ENCODE measurements around the gene CAPN13. TPM values are rescaled to one million over a fixed set of nuclear protein-coding genes. Genes with fewer than 3 reads are reported as not detected.
A peak's percentile ranks its signal among the peaks of the same experiment; 100 is the strongest.

The CAPN13 gene
- total RNA-seq, 1 donor from 2014 or later, result not detected

DNA sequence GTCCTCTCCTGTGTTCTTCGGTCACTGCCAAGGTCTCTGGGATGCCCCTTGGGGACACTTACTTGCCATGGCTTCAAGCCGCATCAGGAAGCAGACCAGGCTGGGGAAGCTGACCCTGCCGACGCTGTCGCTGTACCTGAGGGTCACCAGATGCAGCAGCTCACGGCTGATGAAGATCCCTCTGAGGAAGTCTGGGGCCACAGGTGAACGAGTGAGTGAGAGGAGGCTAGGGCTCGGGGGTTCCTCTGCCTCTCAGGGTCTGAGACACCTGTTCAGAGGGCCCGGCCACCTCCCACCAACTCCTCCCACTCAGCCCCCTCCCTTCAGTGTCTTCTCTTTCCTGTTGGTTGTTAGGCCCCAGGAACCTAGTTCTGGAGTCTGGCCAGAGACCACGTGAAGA lies 74.9 kb downstream of the CAPN13 start:
- Histone ChIP-seq H3K36me3 (no peaks in the 10 kb centered on the region), H3K27me3 (no peaks in the 10 kb centered on the region), H3K4me2 (no peak overlapping the region), H4K20me1 (ENCODE audit: low read depth) (no peaks in the 10 kb centered on the region), H3K79me2 (ENCODE audit: low read depth) (no peaks in the 10 kb centered on the region), H3F3A (ENCODE audit: low read depth) (no peaks in the 10 kb centered on the region), H3K4me3 (no peak overlapping the region), H3K9me3 (ENCODE audit: low read depth) (no peaks in the 10 kb centered on the region), H3K4me1 (peaks cover 6% of the 10 kb centered on the region), H3K27ac (no peak overlapping the region), H3K9ac (no peak overlapping the region), H2AFZ (replicated peaks) (no peak overlapping the region)
- Mint-ChIP-seq H3K27me3 (ENCODE audit: insufficient read depth, low read depth) (no peaks in the 10 kb centered on the region), H3K9me3 (no peaks in the 10 kb centered on the region), H3K4me1 (peaks cover 6% of the 10 kb centered on the region), H3K27ac (no peak overlapping the region), H3K36me3 (no peaks in the 10 kb centered on the region), H3K4me3 (no peak overlapping the region)
- no peak for TF ChIP-seq EZH2phosphoT487 (IDR thresholded peaks at IDR 0.05)
- TF ChIP-seq, protein P1, sequence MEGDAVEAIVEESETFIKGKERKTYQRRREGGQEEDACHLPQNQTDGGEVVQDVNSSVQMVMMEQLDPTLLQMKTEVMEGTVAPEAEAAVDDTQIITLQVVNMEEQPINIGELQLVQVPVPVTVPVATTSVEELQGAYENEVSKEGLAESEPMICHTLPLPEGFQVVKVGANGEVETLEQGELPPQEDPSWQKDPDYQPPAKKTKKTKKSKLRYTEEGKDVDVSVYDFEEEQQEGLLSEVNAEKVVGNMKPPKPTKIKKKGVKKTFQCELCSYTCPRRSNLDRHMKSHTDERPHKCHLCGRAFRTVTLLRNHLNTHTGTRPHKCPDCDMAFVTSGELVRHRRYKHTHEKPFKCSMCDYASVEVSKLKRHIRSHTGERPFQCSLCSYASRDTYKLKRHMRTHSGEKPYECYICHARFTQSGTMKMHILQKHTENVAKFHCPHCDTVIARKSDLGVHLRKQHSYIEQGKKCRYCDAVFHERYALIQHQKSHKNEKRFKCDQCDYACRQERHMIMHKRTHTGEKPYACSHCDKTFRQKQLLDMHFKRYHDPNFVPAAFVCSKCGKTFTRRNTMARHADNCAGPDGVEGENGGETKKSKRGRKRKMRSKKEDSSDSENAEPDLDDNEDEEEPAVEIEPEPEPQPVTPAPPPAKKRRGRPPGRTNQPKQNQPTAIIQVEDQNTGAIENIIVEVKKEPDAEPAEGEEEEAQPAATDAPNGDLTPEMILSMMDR (IDR thresholded peaks at IDR 0.05), result no peak
- no peak for TF ChIP-seq EZH2 (IDR thresholded peaks at IDR 0.05)
- no peak for DNase-seq (ENCODE audit: low spot score)

DNA sequence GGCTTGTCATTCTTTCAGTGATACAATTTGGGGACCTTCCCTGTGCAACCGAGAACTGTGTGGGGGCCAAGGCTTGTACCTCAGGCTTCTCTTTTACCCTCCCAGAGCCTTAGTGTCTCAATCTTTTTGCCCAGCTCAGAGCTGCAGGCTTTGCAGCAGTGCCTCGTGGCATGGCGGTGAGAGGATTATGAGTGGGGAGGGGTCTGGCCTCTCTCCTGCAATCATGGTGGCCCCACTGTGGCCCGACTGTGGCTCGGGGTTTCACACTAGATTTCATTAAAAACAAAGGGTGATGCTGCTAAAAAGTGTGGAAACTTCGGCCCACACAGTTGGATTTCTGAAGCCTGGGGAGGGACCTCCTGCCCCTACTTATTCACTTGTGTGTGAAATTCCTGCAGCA lies 75.5 kb downstream of the CAPN13 start:
- Histone ChIP-seq H4K20me1 (ENCODE audit: low read depth) (no peaks in the 10 kb centered on the region), H3K4me1 (peaks cover 6% of the 10 kb centered on the region), H3K27ac (no peak overlapping the region), H3K9me3 (ENCODE audit: low read depth) (no peaks in the 10 kb centered on the region), H3K4me2 (no peak overlapping the region), H3K9ac (no peak overlapping the region), H3K27me3 (no peaks in the 10 kb centered on the region), H3K4me3 (no peak overlapping the region), H2AFZ (replicated peaks) (peak overlapping the region; percentile 5), H3K79me2 (ENCODE audit: low read depth) (no peaks in the 10 kb centered on the region), H3F3A (ENCODE audit: low read depth) (no peaks in the 10 kb centered on the region), H3K36me3 (no peaks in the 10 kb centered on the region)
- no peaks in the 10 kb centered on the region for H3K9me3 Mint-ChIP-seq
- H3K27ac Mint-ChIP-seq, result no peak overlapping the region
- DNase-seq (ENCODE audit: low spot score), result no peak
- H3K4me1 Mint-ChIP-seq, result peaks cover 6% of the 10 kb centered on the region
- no peaks in the 10 kb centered on the region for H3K27me3 Mint-ChIP-seq (ENCODE audit: insufficient read depth, low read depth)
- H3K4me3 Mint-ChIP-seq, result no peak overlapping the region
- TF ChIP-seq EZH2 (IDR thresholded peaks at IDR 0.05) (no peak), EZH2phosphoT487 (IDR thresholded peaks at IDR 0.05) (no peak)
- TF ChIP-seq, protein P1 (IDR thresholded peaks at IDR 0.05), result no peak
- no peaks in the 10 kb centered on the region for H3K36me3 Mint-ChIP-seq

DNA sequence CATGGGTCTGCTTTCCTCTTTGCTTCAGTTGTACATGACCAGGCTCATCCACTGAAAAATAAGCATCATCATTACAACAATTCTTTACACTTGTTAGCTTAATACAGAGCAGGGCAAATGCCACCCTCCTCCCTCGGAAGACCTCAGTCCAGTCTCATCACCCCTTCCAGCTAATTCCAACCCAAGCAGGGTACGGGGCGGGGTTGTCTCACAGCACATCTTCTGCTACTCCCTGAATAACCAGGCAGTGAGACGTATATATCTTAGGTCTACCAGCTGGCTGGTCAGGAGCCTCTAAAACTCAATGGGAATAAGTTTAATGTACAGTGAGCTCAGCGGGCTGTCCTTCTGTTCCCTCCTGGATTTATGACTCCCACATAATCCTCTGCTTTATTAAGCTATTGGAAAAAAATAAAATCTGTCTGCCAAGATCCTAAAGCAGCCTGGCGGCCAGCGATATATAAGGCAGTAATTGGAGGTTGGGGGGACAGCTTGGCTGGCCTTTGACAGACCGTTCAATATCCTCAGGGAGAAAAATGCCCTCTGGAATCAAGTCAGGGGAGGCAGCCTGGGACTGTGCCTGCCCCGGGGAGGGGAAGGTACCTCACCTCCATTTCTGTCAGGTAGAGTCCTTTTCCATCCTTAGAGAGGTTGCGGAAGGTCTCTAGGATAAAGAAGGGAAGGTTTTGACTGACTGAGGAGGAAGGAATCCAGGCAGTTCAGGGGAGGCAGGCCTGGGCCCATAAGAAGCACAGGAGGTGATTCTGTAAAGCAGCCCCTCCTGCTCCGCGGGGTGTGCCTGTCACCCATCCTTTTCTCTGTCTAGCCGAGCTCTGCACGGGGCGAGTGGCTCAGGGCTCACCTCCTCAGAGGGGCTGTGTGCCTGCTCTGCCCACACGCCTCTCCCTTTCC lies 76.3 kb downstream of the CAPN13 start:
- Mint-ChIP-seq H3K36me3 (no peaks in the 10 kb centered on the region), H3K4me3 (no peak overlapping the region), H3K27me3 (ENCODE audit: insufficient read depth, low read depth) (no peaks in the 10 kb centered on the region), H3K9me3 (no peaks in the 10 kb centered on the region), H3K4me1 (peaks cover 6% of the 10 kb centered on the region), H3K27ac (no peak overlapping the region)
- H3K79me2 ChIP-seq (ENCODE audit: low read depth), result no peaks in the 10 kb centered on the region
- H3K4me2 ChIP-seq, result no peak overlapping the region
- no peaks in the 10 kb centered on the region for H3K36me3 ChIP-seq
- H2AFZ ChIP-seq (replicated peaks), result peak overlapping the region; percentile 5
- H3K27me3 ChIP-seq, result no peaks in the 10 kb centered on the region
- H3K4me1 ChIP-seq, result no peaks in the 10 kb centered on the region
- no peaks in the 10 kb centered on the region for H4K20me1 ChIP-seq (ENCODE audit: low read depth)
- H3K9ac ChIP-seq, result no peak overlapping the region
- TF ChIP-seq, protein P1 (IDR thresholded peaks at IDR 0.05), result no peak
- TF ChIP-seq EZH2phosphoT487 (IDR thresholded peaks at IDR 0.05) (no peak), EZH2 (IDR thresholded peaks at IDR 0.05) (no peak)
- no peak overlapping the region for H3K27ac ChIP-seq
- DNase-seq (ENCODE audit: low spot score), result no peak
- H3F3A ChIP-seq (ENCODE audit: low read depth), result no peaks in the 10 kb centered on the region
- no peak overlapping the region for H3K4me3 ChIP-seq
- H3K9me3 ChIP-seq (ENCODE audit: low read depth), result no peaks in the 10 kb centered on the region
